IMR-90 (cell line): ENCODE results near the gene NCOA5. TPM values are rescaled to one million over a fixed set of nuclear protein-coding genes. Genes with fewer than 3 reads are reported as not detected.

Experiments
- ATAC-seq: fragments of 200-7000 bp; cut with Tn5 transposase; 2 replicates; pipeline ENCODE4 v1.9.1; 2020; ENCODE audit warnings: low read depth, mild to moderate bottlenecking, moderate library complexity
- BruUV-seq: library from RNA; stranded (reverse); fragments of 400-500 nt; replicated peaks from 2 replicates; lab custom pipeline; 2021; lab: Mats Ljungman, UMichigan
- CTCF ChIA-PET: fragments of 300-600 bp; formaldehyde crosslinking; extraction: SDS; loops from one replicate; lab custom pipeline; 2021; ENCODE audit warnings: antibody characterized with exemption; lab: Yijun Ruan, JAX
- POLR2A ChIA-PET: fragments of 300-600 bp; sonication (Branson Sonifier 250); formaldehyde crosslinking; loops from one replicate; lab custom pipeline; 2022; ENCODE audit warnings: antibody characterized with exemption; ENCODE audit not compliant: unreplicated experiment; lab: Charles Lee
- DNase-seq: peaks from one replicate; pipeline ENCODE4 v3.0.0; 2013
- H2AFZ ChIP-seq: replicated peaks from 2 replicates; pipeline ENCODE3; 2013; ENCODE audit warnings: low read length, mild to moderate bottlenecking; ENCODE audit not compliant: poor library complexity
- H2AK5ac ChIP-seq: 2 replicates; pipeline ENCODE4 v1.6.1; 2013; ENCODE audit warnings: low read depth, low read length, inconsistent platforms
- H2AK9ac ChIP-seq: replicated peaks from 2 replicates; pipeline ENCODE3; 2013; ENCODE audit warnings: mild to moderate bottlenecking, low read depth, low read length, moderate library complexity; ENCODE audit not compliant: poor library complexity
- H2BK120ac ChIP-seq: 2 replicates; pipeline ENCODE4 v1.6.1; 2013; ENCODE audit warnings: low read depth, low read length, inconsistent platforms
- H2BK15ac ChIP-seq: 3 replicates; pipeline ENCODE4 v1.6.1; 2013; ENCODE audit warnings: low read depth, low read length, inconsistent platforms
- H2BK20ac ChIP-seq: 2 replicates; pipeline ENCODE4 v1.6.1; 2013; ENCODE audit warnings: low read depth, mild to moderate bottlenecking, inconsistent platforms, low read length, moderate library complexity
- H2BK5ac ChIP-seq: 2 replicates; pipeline ENCODE4 v1.6.1; 2013; ENCODE audit warnings: mild to moderate bottlenecking, low read depth, low read length, inconsistent platforms; ENCODE audit not compliant: poor library complexity, severe bottlenecking
- H3K14ac ChIP-seq: replicated peaks from 2 replicates; pipeline ENCODE4 v1.6.1; 2013; ENCODE audit warnings: low read depth, low read length, inconsistent platforms
- H3K18ac ChIP-seq: 2 replicates; pipeline ENCODE4 v1.6.1; 2013; ENCODE audit warnings: low read depth, low read length, control low read depth
- H3K23ac ChIP-seq: 2 replicates; pipeline ENCODE4 v1.6.1; 2013; ENCODE audit warnings: low read depth, low read length, inconsistent platforms
- H3K27ac ChIP-seq: 2 replicates; pipeline ENCODE4 v1.5.1; 2013; ENCODE audit warnings: mild to moderate bottlenecking, control low read depth, low read length; ENCODE audit not compliant: insufficient read depth
- H3K27me3 ChIP-seq: 2 replicates; pipeline ENCODE4 v1.6.1; 2013; ENCODE audit warnings: low read length; ENCODE audit not compliant: control insufficient read depth, insufficient read depth
- H3K36me3 ChIP-seq: 2 replicates; pipeline ENCODE4 v1.6.1; 2013; ENCODE audit warnings: low read length, mixed read lengths; ENCODE audit not compliant: control insufficient read depth, insufficient read depth
- H3K4ac ChIP-seq: 2 replicates; pipeline ENCODE4 v1.6.1; 2013; ENCODE audit warnings: low read depth, low read length, inconsistent platforms
- H3K4me1 ChIP-seq: 2 replicates; pipeline ENCODE4 v1.6.1; 2013; ENCODE audit warnings: low read length, mixed read lengths; ENCODE audit not compliant: control insufficient read depth, insufficient read depth
- H3K4me2 ChIP-seq: 2 replicates; pipeline ENCODE4 v1.6.1; 2013; ENCODE audit warnings: low read depth, mild to moderate bottlenecking, control low read depth, low read length, moderate library complexity
- H3K4me3 ChIP-seq: 2 replicates; pipeline ENCODE4 v1.5.1; 2013; ENCODE audit warnings: low read depth, mild to moderate bottlenecking, control low read depth, low read length, moderate library complexity; ENCODE audit not compliant: insufficient read depth
- H3K56ac ChIP-seq: 2 replicates; pipeline ENCODE4 v1.6.1; 2013; ENCODE audit warnings: low read length, inconsistent platforms; ENCODE audit not compliant: insufficient read depth; ENCODE audit errors: extremely low read depth
- H3K79me1 ChIP-seq, 2 experiments: 2 replicates each; pipeline ENCODE4 v1.6.1; 2013; ENCODE audit warnings: low read length in 2 of 2, inconsistent platforms in 1 of 2, low read depth in 1 of 2
- H3K9ac ChIP-seq: 2 replicates; pipeline ENCODE4 v1.6.1; 2013; ENCODE audit warnings: low read depth, low read length, control low read depth
- H3K9me1 ChIP-seq: 2 replicates; pipeline ENCODE4 v1.6.1; 2013; ENCODE audit warnings: low read length, inconsistent platforms; ENCODE audit not compliant: insufficient read depth
- H3K9me3 ChIP-seq: 2 replicates; pipeline ENCODE4 v1.6.1; 2013; ENCODE audit warnings: low read length; ENCODE audit not compliant: control insufficient read depth, insufficient read depth
- H4K20me1 ChIP-seq: 2 replicates; pipeline ENCODE4 v1.6.1; 2013; ENCODE audit warnings: low read length, inconsistent platforms; ENCODE audit not compliant: insufficient read depth
- H4K5ac ChIP-seq: 2 replicates; pipeline ENCODE4 v1.6.1; 2013; ENCODE audit warnings: mild to moderate bottlenecking, low read depth, low read length, control low read depth
- H4K8ac ChIP-seq, 2 experiments: 2 replicates each; pipeline ENCODE4 v1.6.1; 2013; ENCODE audit warnings: low read depth in 2 of 2, low read length in 2 of 2, control low read depth in 1 of 2, inconsistent platforms in 1 of 2
- H4K91ac ChIP-seq: 2 replicates; pipeline ENCODE4 v1.6.1; 2013; ENCODE audit warnings: low read depth, low read length, inconsistent platforms; ENCODE audit not compliant: insufficient read depth
- BHLHE40 ChIP-seq: fragments of 150-350 bp; IDR thresholded peaks from 2 replicates; pipeline ENCODE4 v1.6.1; 2016; ENCODE audit warnings: mild to moderate bottlenecking, low read depth, low read length
- ELK1 ChIP-seq: fragments of 150-350 bp; IDR thresholded peaks from 2 replicates; pipeline ENCODE4 v1.6.1; 2016; ENCODE audit warnings: low read depth, mild to moderate bottlenecking, low read length, moderate library complexity, borderline replicate concordance
- MAFK ChIP-seq: IDR thresholded peaks from 2 replicates; pipeline ENCODE4 v1.6.1; 2012; ENCODE audit warnings: low read depth, low read length, improper control_type of control experiment
- MAZ ChIP-seq: IDR thresholded peaks from 2 replicates; pipeline ENCODE4 v1.6.1; 2012; ENCODE audit warnings: low read depth, mild to moderate bottlenecking, low read length, improper control_type of control experiment, moderate library complexity, borderline replicate concordance
- MXI1 ChIP-seq: IDR thresholded peaks from 2 replicates; pipeline ENCODE4 v1.6.1; 2012; ENCODE audit warnings: low read depth, mild to moderate bottlenecking, low read length, moderate library complexity, borderline replicate concordance
- RFX5 ChIP-seq: IDR thresholded peaks from 2 replicates; pipeline ENCODE4 v1.8.0; 2012; ENCODE audit warnings: low read depth, mild to moderate bottlenecking, low read length, moderate library complexity
- USF2 ChIP-seq: fragments of 150-350 bp; IDR thresholded peaks from 2 replicates; pipeline ENCODE4 v1.6.1; 2017; ENCODE audit warnings: mild to moderate bottlenecking, antibody characterized with exemption, low read length, low read depth
- WGBS, 2 experiments: methylation state at CpG; one replicate each; pipeline versions ENCODE4 v1.1.5 to v1.1.7; 2013; ENCODE audit warnings: missing lambda C conversion rate in 2 of 2; ENCODE audit not compliant: insufficient read length in 1 of 2; ENCODE audit errors: extremely low coverage in 2 of 2; 5-methylcytosine and 5-hydroxymethylcytosine counted together
- dilution Hi-C: fragments of 300-500 bp; cut with HindIII; formaldehyde crosslinking; loops from one replicate; pipeline ENCODE4 v1.14.3; 2018; ENCODE audit warnings: low sequenced_read_pairs; ENCODE audit not compliant: unreplicated experiment
- in situ Hi-C: fragments of 300-500 bp; cut with MboI; formaldehyde crosslinking; loops from 3 replicates; pipeline ENCODE4 v1.14.3; 2019; ENCODE audit warnings: low sequenced_read_pairs, inconsistent platforms, mixed read lengths
- intact Hi-C: fragments of 100-400 bp; cut with micrococcal nuclease; formaldehyde crosslinking; loops from 2 replicates; pipeline ENCODE4 v1.10.0; 2022
- polyA plus RNA-seq, 3 experiments: library from polyadenylated mRNA; depleted of rRNA; stranded (reverse); fragments of >200 nt; gene quantifications; 2 replicates each; pipeline ENCODE4 v1.2.3, GENCODE V29; 2012; ENCODE audit warnings: low replicate concordance in 1 of 3
- total RNA-seq: library from RNA; depleted of rRNA; stranded (reverse); fragments of >200 nt; gene quantifications from 2 replicates; pipeline ENCODE4 v1.2.3, GENCODE V29; 2012

The NCOA5 gene
- total and polyA plus RNA-seq, 2 of the 4 experiments (the other 2 are of a cell fraction) = 17.4 to 20.6 TPM

- ChIA-PET CTCF (no interaction called here), POLR2A (no interaction called here)
- Histone ChIP-seq H2AK5ac (no peak overlapping the region), H3K14ac (no peak overlapping the region), H2BK120ac (no peak overlapping the region), H2AFZ (no peak overlapping the region), H3K79me1 (no peaks in the 10 kb centered on the region), H3K23ac (no peak overlapping the region), H3K27me3 (peaks cover 31% of the 10 kb centered on the region), H3K4me1 (no peaks in the 10 kb centered on the region), H3K9me3 (no peaks in the 10 kb centered on the region), H4K91ac (no peak overlapping the region), H2BK5ac (no peak overlapping the region), H3K4me2 (no peak overlapping the region), H3K18ac (no peak overlapping the region), H3K36me3 (no peaks in the 10 kb centered on the region), H3K27ac (no peak overlapping the region), H2BK15ac (no peak overlapping the region), H3K9me1 (no peaks in the 10 kb centered on the region), H2BK20ac (no peak overlapping the region), H2AK9ac (no peak overlapping the region), H4K8ac (no peak overlapping the region), H3K9ac (no peak overlapping the region), H3K4me3 (no peak overlapping the region), H3K56ac (no peak overlapping the region), H4K20me1 (no peaks in the 10 kb centered on the region), H4K5ac (no peak overlapping the region), H3K4ac (no peak overlapping the region)
- ATAC-seq = no peak
- intact Hi-C loops (no loop called here), dilution Hi-C loops (no loop called here), in situ Hi-C loops (no loop called here)
- TF ChIP-seq USF2 (no peak), BHLHE40 (0 out of 2 replicates have a peak, but pooled peaks have one; percentile 14), MAFK (no peak), MAZ (no peak), RFX5 (no peak), MXI1 (no peak), ELK1 (no peak)
- no CpG with 5 or more reads among the region's 5 CpGs for WGBS, 2 experiments
- no peak for DNase-seq
- BruUV-seq = no TSS peak
These were observed 36.8 kb upstream of the NCOA5 start for GRCh38 chr20:46126440-46127056.
